Thyroid gland (tissue), 4 donors: Measurements from ENCODE around the gene WDR93. TPM values are rescaled to one million over a fixed set of nuclear protein-coding genes. Genes with fewer than 3 reads are reported as not detected.
"Not testable (repeated sequence)": the region's sequence is repeated elsewhere in the genome, so short reads cannot be mapped to it uniquely, and the experiment has no call there.

Source experiments
- DNase-seq, 2 donors: peaks; one replicate each; pipeline ENCODE4 v3.0.0-alpha.2; 2019
- H3K27ac ChIP-seq, 3 donors: fragments of 200-600 bp; sonication (generic); 1 replicate in 2 of 3; 2 replicates in 1 of 3; pipeline ENCODE4 v1.5.1; 2016 to 2019; ENCODE audit warnings: mild to moderate bottlenecking in 1 of 3, moderate library complexity in 1 of 3
- H3K27me3 ChIP-seq: fragments of 200-600 bp; sonication (generic); one replicate; pipeline ENCODE4 v1.5.1; 2019
- H3K36me3 ChIP-seq, 2 donors: fragments of 200-600 bp; sonication (generic); one replicate each; pipeline ENCODE4 v1.5.1; 2016 to 2019
- H3K4me1 ChIP-seq, 2 donors: fragments of 200-600 bp; sonication (generic); one replicate each; pipeline ENCODE4 v1.5.1; 2017 to 2019
- H3K4me3 ChIP-seq, 3 donors: fragments of 200-600 bp; sonication (generic); replicated peaks in 1 of 3; 1 replicate in 2 of 3; 2 replicates in 1 of 3; pipeline ENCODE4 v1.5.1; 2016; ENCODE audit warnings: mild to moderate bottlenecking in 1 of 3
- H3K9me3 ChIP-seq: fragments of 200-600 bp; sonication (generic); one replicate; pipeline ENCODE4 v1.5.1; 2017
- CTCF ChIP-seq, 6 experiments: fragments of 200-600 bp in 3 of 6; fragments of 450-650 bp in 3 of 6; sonication (generic) in 3 of 6; IDR thresholded peaks; one replicate each; pipeline ENCODE4 v1.5.1; 2016 to 2019; ENCODE audit warnings: antibody characterized with exemption in 6 of 6, mild to moderate bottlenecking in 2 of 6, inconsistent platforms in 1 of 6, moderate library complexity in 1 of 6
- POLR2A ChIP-seq, 2 donors: fragments of 450-650 bp; IDR thresholded peaks; one replicate each; pipeline ENCODE4 v1.6.1; 2017; ENCODE audit warnings: antibody characterized with exemption in 2 of 2, mild to moderate bottlenecking in 2 of 2, moderate library complexity in 1 of 2
- WGBS, 2 donors: methylation state at CpG; one replicate each; pipeline ENCODE4 v1.1.5; 2017; 5-methylcytosine and 5-hydroxymethylcytosine counted together
- intact Hi-C: fragments of 100-400 bp; cut with DNase I; formaldehyde crosslinking; loops from one replicate; pipeline ENCODE4 v1.15.1; 2023
- total RNA-seq, 4 donors: library from RNA; depleted of rRNA; stranded (reverse); fragments of >200 nt; gene quantifications; one replicate each; pipeline ENCODE4 v1.2.3, GENCODE V29; 2016

The WDR93 gene
- total RNA-seq, 4 donors from 2014 or later: 1.1 to 2.3 (median 2.3) TPM

GRCh38 chr15:89685995-89686394 lies 4.6 kb upstream of the WDR93 start:
- TF ChIP-seq POLR2A (IDR thresholded peaks at IDR 0.05) (no peak), CTCF (IDR thresholded peaks at IDR 0.05) (no peak)
- Histone ChIP-seq H3K36me3 (no peaks in the 10 kb centered on the region), H3K4me1 (peaks cover 20 to 25% of the 10 kb centered on the region in 2 donors), H3K27me3 (no peaks in the 10 kb centered on the region), H3K27ac (no peak overlapping the region), H3K9me3 (no peaks in the 10 kb centered on the region), H3K4me3 (no peak overlapping the region)
- intact Hi-C loops: no loop called here
- 84 to 90% methylated on average over 2 of the region's 2 CpGs for WGBS, 2 donors
- no peak for DNase-seq

GRCh38 chr15:89686522-89686921 lies 4.1 kb upstream of the WDR93 start:
- DNase-seq: no peak
- H3K27ac ChIP-seq: no peak overlapping the region
- H3K27me3 ChIP-seq: no peaks in the 10 kb centered on the region
- H3K4me3 ChIP-seq: no peak overlapping the region
- no peaks in the 10 kb centered on the region for H3K9me3 ChIP-seq
- H3K4me1 ChIP-seq: peaks cover 18 to 20% of the 10 kb centered on the region in 2 donors
- TF ChIP-seq CTCF (IDR thresholded peaks at IDR 0.05): no peak
- TF ChIP-seq POLR2A (IDR thresholded peaks at IDR 0.05): no peak
- H3K36me3 ChIP-seq: no peaks in the 10 kb centered on the region
- intact Hi-C loops: no loop called here

GRCh38 chr15:89689930-89690275 lies 708 bp upstream of the WDR93 start:
- WGBS, 2 donors: 49 to 56% methylated on average over 15 of the region's 15 CpGs
- DNase-seq, intact Hi-C loops, H3K9me3 ChIP-seq, H3K27me3 ChIP-seq, H3K36me3 ChIP-seq: not testable (repeated sequence)
- Histone ChIP-seq H3K27ac (peak overlapping the region in 2 of 3 donors; percentile 24 to 72), H3K4me1 (peaks cover 14 to 18% of the 10 kb centered on the region in 2 donors), H3K4me3 (peak overlapping the region; percentile 45 to 84 (median 66))

GRCh38 chr15:89693091-89693490 lies 2.5 kb downstream of the WDR93 start:
- Histone ChIP-seq H3K4me1 (peaks cover 14 to 15% of the 10 kb centered on the region in 2 donors), H3K4me3 (no peak overlapping the region), H3K27ac (no peak overlapping the region), H3K27me3 (no peaks in the 10 kb centered on the region), H3K36me3 (no peaks in the 10 kb centered on the region), H3K9me3 (no peaks in the 10 kb centered on the region)
- intact Hi-C loops: no loop called here
- WGBS, 2 donors: 41 to 88% methylated on average over 2 of the region's 2 CpGs
- TF ChIP-seq CTCF (IDR thresholded peaks at IDR 0.05) (no peak), POLR2A (IDR thresholded peaks at IDR 0.05) (no peak)
- DNase-seq: no peak

GRCh38 chr15:89693696-89694095 lies 3.1 kb downstream of the WDR93 start:
- no peak overlapping the region for H3K27ac ChIP-seq
- TF ChIP-seq CTCF (IDR thresholded peaks at IDR 0.05): no peak
- TF ChIP-seq POLR2A (IDR thresholded peaks at IDR 0.05): no peak
- WGBS, 2 donors: 86 to 95% methylated on average over 1 of the region's 1 CpG
- H3K36me3 ChIP-seq: no peaks in the 10 kb centered on the region
- no peaks in the 10 kb centered on the region for H3K9me3 ChIP-seq
- no peaks in the 10 kb centered on the region for H3K27me3 ChIP-seq
- peaks cover 9 to 13% of the 10 kb centered on the region in 2 donors for H3K4me1 ChIP-seq
- H3K4me3 ChIP-seq: no peak overlapping the region
- intact Hi-C loops: no loop called here
- no peak for DNase-seq

GRCh38 chr15:89695198-89695597 lies 4.6 kb downstream of the WDR93 start:
- TF ChIP-seq CTCF (IDR thresholded peaks at IDR 0.05) (no peak), POLR2A (IDR thresholded peaks at IDR 0.05) (no peak)
- 87 to 94% methylated on average over 1 of the region's 1 CpG for WGBS, 2 donors
- Histone ChIP-seq H3K4me3 (no peak overlapping the region), H3K27ac (no peak overlapping the region), H3K36me3 (no peaks in the 10 kb centered on the region), H3K4me1 (peaks cover 0 to 4% of the 10 kb centered on the region in 2 donors), H3K27me3 (no peaks in the 10 kb centered on the region), H3K9me3 (no peaks in the 10 kb centered on the region)
- DNase-seq: no peak
- intact Hi-C loops: no loop called here
